Measurements from ENCODE around the gene PGM1.

PGM1 gene

DNA sequence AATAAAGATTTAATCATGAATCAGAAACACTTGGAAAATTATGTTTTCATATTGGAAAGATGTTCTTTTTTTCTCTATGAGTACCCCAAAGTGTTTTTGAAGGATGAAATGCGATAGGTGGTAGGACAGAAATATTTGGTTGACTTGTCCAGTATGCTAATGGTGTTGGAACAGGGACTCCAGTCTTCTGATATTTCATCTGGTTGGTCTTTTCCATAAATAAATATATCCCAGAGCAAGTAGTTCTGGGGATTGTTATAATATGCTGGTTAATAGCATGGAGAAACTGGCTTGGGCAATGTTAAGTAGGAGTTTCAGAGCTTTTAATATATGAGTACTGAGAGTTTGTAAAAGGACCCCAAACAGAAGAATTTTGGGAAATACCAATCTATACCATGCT, 8.7 kb downstream of the PGM1 start:
- Histone ChIP-seq H3K4me3 (ENCODE audit: low read length) (no peak overlapping the region), H3K27me3 (ENCODE audit: control insufficient read depth, low read length) (no peaks in the 10 kb centered on the region), H3K27ac (ENCODE audit: low read depth, low read length) (no peak overlapping the region), H3K4me1 (ENCODE audit: control insufficient read depth, low read length) (no peaks in the 10 kb centered on the region), H3K9me2 (replicated peaks; ENCODE audit: control insufficient read depth, low read length) (no peaks in the 10 kb centered on the region), H3K36me3 (ENCODE audit: control insufficient read depth, low read length) (peaks cover 3% of the 10 kb centered on the region; the same call in 1 of the 2 replicates), H3K4me2 (ENCODE audit: low read length) (no peak overlapping the region), H4K20me1 (ENCODE audit: control insufficient read depth, insufficient read depth, low read depth, low read length) (no peaks in the 10 kb centered on the region), H3F3A (ENCODE audit: control insufficient read depth, insufficient read depth) (no peaks in the 10 kb centered on the region), H3K79me2 (ENCODE audit: control insufficient read depth, low read length) (peaks cover 35% of the 10 kb centered on the region), H3K9me3 (ENCODE audit: control insufficient read depth, insufficient read depth, low read length) (no peaks in the 10 kb centered on the region)
- TF ChIP-seq, protein P1, sequence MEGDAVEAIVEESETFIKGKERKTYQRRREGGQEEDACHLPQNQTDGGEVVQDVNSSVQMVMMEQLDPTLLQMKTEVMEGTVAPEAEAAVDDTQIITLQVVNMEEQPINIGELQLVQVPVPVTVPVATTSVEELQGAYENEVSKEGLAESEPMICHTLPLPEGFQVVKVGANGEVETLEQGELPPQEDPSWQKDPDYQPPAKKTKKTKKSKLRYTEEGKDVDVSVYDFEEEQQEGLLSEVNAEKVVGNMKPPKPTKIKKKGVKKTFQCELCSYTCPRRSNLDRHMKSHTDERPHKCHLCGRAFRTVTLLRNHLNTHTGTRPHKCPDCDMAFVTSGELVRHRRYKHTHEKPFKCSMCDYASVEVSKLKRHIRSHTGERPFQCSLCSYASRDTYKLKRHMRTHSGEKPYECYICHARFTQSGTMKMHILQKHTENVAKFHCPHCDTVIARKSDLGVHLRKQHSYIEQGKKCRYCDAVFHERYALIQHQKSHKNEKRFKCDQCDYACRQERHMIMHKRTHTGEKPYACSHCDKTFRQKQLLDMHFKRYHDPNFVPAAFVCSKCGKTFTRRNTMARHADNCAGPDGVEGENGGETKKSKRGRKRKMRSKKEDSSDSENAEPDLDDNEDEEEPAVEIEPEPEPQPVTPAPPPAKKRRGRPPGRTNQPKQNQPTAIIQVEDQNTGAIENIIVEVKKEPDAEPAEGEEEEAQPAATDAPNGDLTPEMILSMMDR (IDR thresholded peaks at IDR 0.05; ENCODE audit: low read depth, low read length, poor library complexity, severe bottlenecking) = no peak
- TF ChIP-seq EZH2phosphoT487 (IDR thresholded peaks at IDR 0.05; ENCODE audit: borderline replicate concordance, low read length) = no peak

- no peaks in the 10 kb centered on the region for H4K20me1 ChIP-seq (ENCODE audit: control insufficient read depth, insufficient read depth, low read depth, low read length)
- no peak overlapping the region for H3K4me2 ChIP-seq (ENCODE audit: low read length)
- no peaks in the 10 kb centered on the region for H3K4me1 ChIP-seq (ENCODE audit: control insufficient read depth, low read length)
- H3K27me3 ChIP-seq (ENCODE audit: control insufficient read depth, low read length) = no peaks in the 10 kb centered on the region
- H3K4me3 ChIP-seq (ENCODE audit: low read length) = no peak overlapping the region
- H3F3A ChIP-seq (ENCODE audit: control insufficient read depth, insufficient read depth) = no peaks in the 10 kb centered on the region
- H3K79me2 ChIP-seq (ENCODE audit: control insufficient read depth, low read length) = peaks cover 31% of the 10 kb centered on the region
- TF ChIP-seq, protein P1 (IDR thresholded peaks at IDR 0.05; ENCODE audit: low read depth, low read length, poor library complexity, severe bottlenecking) = no peak
- TF ChIP-seq EZH2phosphoT487 (IDR thresholded peaks at IDR 0.05; ENCODE audit: borderline replicate concordance, low read length) = no peak
- no peaks in the 10 kb centered on the region for H3K36me3 ChIP-seq (ENCODE audit: control insufficient read depth, low read length)
- no peaks in the 10 kb centered on the region for H3K9me3 ChIP-seq (ENCODE audit: control insufficient read depth, insufficient read depth, low read length)
- no peaks in the 10 kb centered on the region for H3K9me2 ChIP-seq (replicated peaks; ENCODE audit: control insufficient read depth, low read length)
- no peak overlapping the region for H3K27ac ChIP-seq (ENCODE audit: low read depth, low read length)
Measured at GRCh38 chr1:63602629-63603028, 9.4 kb downstream of the PGM1 start.

GRCh38 chr1:63603810-63604209, 10.6 kb downstream of the PGM1 start:
- TF ChIP-seq EZH2phosphoT487 (IDR thresholded peaks at IDR 0.05; ENCODE audit: borderline replicate concordance, low read length) = no peak
- TF ChIP-seq, protein P1 (IDR thresholded peaks at IDR 0.05; ENCODE audit: low read depth, low read length, poor library complexity, severe bottlenecking) = no peak
- no peaks in the 10 kb centered on the region for H3K4me1 ChIP-seq (ENCODE audit: control insufficient read depth, low read length)
- H4K20me1 ChIP-seq (ENCODE audit: control insufficient read depth, insufficient read depth, low read depth, low read length) = no peaks in the 10 kb centered on the region
- no peak overlapping the region for H3K27ac ChIP-seq (ENCODE audit: low read depth, low read length)
- H3K27me3 ChIP-seq (ENCODE audit: control insufficient read depth, low read length) = no peaks in the 10 kb centered on the region
- no peak overlapping the region for H3K4me2 ChIP-seq (ENCODE audit: low read length)
- H3K79me2 ChIP-seq (ENCODE audit: control insufficient read depth, low read length) = peaks cover 24% of the 10 kb centered on the region
- no peaks in the 10 kb centered on the region for H3K9me2 ChIP-seq (replicated peaks; ENCODE audit: control insufficient read depth, low read length)
- H3K36me3 ChIP-seq (ENCODE audit: control insufficient read depth, low read length) = no peaks in the 10 kb centered on the region
- H3F3A ChIP-seq (ENCODE audit: control insufficient read depth, insufficient read depth) = no peaks in the 10 kb centered on the region
- H3K9me3 ChIP-seq (ENCODE audit: control insufficient read depth, insufficient read depth, low read length) = no peaks in the 10 kb centered on the region
- H3K4me3 ChIP-seq (ENCODE audit: low read length) = no peak overlapping the region

DNA sequence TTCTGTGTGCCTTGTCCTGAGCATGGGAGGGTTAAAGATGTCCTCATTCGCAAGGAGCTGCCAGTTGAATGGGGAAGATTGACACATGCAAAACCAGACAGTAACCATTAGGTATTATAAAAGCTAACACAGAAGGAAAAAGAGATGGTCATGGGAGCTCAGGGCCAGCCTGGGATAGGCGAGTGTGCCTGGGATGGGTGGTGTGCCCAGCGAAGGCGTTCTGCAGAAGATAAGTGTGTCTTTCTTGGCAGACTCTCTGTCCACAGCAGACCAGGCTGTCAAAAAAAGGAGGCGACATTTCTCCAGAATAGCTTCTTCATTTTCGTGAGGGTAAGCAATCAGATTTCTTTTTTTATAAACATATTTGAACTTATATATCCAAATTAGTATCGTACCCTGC, 14.1 kb downstream of the PGM1 start:
- TF ChIP-seq, protein P1 (IDR thresholded peaks at IDR 0.05; ENCODE audit: low read depth, low read length, poor library complexity, severe bottlenecking) = no peak
- TF ChIP-seq EZH2phosphoT487 (IDR thresholded peaks at IDR 0.05; ENCODE audit: borderline replicate concordance, low read length) = no peak
- H3K36me3 ChIP-seq (ENCODE audit: control insufficient read depth, low read length) = no peaks in the 10 kb centered on the region
- no peaks in the 10 kb centered on the region for H3K27me3 ChIP-seq (ENCODE audit: control insufficient read depth, low read length)
- no peaks in the 10 kb centered on the region for H4K20me1 ChIP-seq (ENCODE audit: control insufficient read depth, insufficient read depth, low read depth, low read length)
- no peak overlapping the region for H3K4me3 ChIP-seq (ENCODE audit: low read length)
- no peaks in the 10 kb centered on the region for H3K9me2 ChIP-seq (replicated peaks; ENCODE audit: control insufficient read depth, low read length)
- peaks cover 13% of the 10 kb centered on the region for H3K79me2 ChIP-seq (ENCODE audit: control insufficient read depth, low read length)
- no peaks in the 10 kb centered on the region for H3K4me1 ChIP-seq (ENCODE audit: control insufficient read depth, low read length)
- no peak overlapping the region for H3K4me2 ChIP-seq (ENCODE audit: low read length)
- H3K27ac ChIP-seq (ENCODE audit: low read depth, low read length) = no peak overlapping the region
- H3F3A ChIP-seq (ENCODE audit: control insufficient read depth, insufficient read depth) = no peaks in the 10 kb centered on the region
- H3K9me3 ChIP-seq (ENCODE audit: control insufficient read depth, insufficient read depth, low read length) = no peaks in the 10 kb centered on the region
